GM12801 (cell line): ENCODE data around the gene CEP112.

Experiments used
- TF ChIP-seq, protein P1 (sequence below): IDR thresholded peaks from one replicate; pipeline ENCODE4 v1.5.1; 2011; ENCODE audit warnings: control low read depth; ENCODE audit not compliant: insufficient read length; ENCODE audit errors: extremely low read depth

The CEP112 gene

DNA sequence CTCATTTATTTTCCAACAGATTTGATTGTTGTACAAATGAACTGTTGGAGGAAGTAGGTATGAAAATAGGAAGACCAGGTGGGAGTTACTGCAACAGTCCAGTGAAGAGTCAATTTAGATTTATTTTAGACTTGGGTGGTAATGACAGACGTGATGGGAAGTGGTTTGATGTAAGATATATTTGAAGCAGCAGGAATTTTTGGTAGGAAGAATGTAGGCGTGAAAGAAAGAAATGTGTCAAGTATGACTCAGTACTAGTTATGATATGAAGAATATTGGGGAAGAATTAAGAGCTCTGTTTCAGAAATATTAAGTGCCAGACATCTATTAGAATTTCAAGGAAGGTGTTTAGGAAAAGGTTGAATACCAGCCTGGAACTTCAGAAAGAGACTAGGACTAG, 382.6 kb downstream of the CEP112 start:
- TF ChIP-seq, protein P1, sequence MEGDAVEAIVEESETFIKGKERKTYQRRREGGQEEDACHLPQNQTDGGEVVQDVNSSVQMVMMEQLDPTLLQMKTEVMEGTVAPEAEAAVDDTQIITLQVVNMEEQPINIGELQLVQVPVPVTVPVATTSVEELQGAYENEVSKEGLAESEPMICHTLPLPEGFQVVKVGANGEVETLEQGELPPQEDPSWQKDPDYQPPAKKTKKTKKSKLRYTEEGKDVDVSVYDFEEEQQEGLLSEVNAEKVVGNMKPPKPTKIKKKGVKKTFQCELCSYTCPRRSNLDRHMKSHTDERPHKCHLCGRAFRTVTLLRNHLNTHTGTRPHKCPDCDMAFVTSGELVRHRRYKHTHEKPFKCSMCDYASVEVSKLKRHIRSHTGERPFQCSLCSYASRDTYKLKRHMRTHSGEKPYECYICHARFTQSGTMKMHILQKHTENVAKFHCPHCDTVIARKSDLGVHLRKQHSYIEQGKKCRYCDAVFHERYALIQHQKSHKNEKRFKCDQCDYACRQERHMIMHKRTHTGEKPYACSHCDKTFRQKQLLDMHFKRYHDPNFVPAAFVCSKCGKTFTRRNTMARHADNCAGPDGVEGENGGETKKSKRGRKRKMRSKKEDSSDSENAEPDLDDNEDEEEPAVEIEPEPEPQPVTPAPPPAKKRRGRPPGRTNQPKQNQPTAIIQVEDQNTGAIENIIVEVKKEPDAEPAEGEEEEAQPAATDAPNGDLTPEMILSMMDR: no peak

DNA sequence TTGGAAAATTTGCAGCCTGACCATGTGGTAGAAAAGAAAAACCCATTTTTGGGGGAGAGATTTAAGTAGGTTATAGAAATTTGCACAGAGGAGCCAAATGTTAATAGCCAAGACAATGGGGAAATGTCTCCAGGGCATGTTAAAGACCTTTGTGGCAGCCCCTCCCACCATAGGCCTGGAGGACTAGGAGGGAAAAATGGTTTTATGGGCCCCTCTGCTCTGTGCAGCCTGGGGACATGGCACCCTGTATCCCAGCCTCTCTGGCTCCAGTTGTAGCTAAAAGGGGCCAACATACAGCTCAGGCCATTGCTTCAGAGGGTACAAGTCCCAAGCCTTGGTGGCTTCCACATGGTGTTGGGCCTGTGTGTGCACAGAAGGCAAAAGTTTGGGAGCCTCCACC, 384.6 kb downstream of the CEP112 start:
- TF ChIP-seq, protein P1: no peak

DNA sequence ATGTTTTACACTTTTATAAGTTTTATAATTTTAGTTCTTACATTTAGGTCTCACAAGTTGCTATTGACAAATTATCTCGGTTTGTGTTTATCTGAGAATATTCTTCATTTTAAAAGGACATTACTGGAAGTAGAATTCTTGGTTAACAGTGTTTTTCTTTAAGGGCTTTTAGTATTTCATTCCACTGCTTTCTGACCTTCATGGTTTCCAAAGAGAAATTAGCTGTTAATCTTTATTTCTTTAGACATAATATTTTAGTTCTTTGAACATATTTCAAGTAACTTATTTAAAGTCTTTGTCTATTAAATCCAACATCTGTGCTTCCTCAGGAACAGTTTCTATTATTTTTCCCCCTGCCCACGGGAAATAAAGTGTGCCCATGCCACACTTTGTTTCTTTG, 390.4 kb downstream of the CEP112 start:
- TF ChIP-seq, protein P1: no peak

DNA sequence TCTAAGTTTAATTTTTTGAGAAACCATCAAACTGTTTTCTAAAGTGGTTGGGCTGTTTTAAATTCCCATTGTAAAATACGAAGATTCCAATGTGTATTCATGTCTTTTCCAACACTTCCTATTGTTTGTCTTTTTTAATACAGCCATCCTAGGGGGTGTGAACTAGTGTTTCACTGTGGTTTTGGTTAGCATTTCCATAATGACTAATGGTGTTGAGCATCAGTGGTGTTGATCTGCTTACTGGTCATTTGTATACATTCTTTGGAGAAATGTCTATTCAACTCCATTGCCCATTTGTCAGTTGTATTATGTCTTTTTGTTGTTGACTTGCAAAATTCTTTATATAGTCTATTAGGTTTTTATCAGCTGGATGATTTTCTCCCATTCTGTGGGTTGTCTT, 391.3 kb downstream of the CEP112 start:
- TF ChIP-seq, protein P1: no peak

DNA sequence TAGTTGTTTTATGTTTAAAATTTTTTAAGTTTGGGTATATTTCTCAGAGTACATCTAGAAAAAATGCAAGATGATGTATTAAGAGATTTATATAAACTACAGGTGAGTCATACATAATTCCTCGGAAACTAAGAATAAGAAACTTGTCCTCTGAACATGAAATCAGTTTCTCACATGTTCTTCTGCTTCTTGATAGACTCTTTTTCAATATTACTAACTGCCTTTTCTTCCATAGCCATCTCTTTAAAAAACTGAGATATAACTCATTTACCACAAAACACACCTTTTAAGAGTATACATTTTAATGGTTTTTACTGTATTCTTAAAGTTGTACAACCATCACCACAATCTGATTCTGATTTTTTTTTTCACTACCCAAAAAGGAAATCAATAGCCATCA, 392.1 kb downstream of the CEP112 start:
- TF ChIP-seq, protein P1: no peak

DNA sequence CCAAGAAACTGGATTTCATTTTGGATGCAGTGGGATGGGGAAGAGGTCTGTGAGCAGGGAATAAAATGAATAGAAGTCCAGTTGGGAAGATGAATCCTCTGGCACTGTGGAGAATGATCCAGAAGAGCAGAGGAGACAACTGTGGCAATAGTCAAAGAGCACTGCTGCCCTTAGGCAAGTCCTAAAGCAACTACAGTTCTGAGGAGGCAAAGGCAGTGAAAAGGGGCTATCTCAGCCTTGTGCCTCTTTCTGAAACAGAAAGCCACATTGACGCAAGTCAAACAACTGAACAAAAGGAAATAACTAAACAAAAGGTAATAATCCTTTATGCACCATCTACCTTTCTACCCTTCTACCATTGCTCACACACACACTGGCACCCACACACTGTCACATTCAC, 392.5 kb downstream of the CEP112 start:
- TF ChIP-seq, protein P1: no peak

DNA sequence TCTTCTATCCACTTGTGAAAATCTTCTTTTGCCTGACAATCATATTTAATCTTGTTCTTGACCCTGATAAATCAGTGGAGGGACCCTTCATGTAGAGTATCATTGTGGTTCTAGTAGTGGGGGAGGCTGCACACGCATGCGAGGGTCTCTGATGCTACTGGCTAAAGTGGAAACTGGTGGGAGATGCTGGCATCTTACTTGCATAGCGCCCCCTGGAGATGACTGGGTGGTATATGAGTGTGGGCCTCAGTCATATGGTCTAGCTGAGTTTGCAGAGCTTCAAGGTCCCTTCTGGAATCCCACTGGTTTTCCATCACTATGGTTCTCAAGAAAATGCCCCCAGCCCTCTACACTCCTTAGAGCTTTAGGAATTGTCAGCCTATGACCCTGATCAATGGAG, 394.1 kb downstream of the CEP112 start:
- TF ChIP-seq, protein P1: no peak

DNA sequence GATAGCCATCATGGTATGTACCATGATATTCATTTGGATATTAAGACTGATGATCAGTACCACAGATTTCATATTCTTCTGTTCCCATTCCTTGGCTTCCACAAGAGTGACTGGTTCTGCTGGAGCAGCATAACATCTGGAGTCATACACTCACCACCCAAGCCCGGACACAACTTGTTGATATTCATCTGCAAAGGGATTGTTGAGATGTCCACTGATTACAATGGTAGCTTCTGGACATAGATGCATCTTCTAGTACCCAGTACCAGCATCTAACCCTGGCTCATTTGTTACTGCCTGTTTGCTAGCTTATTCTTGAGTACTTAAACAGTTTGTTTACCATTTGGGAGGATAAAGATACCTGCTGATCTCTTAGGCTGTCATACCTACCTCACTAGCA, 394.8 kb downstream of the CEP112 start:
- TF ChIP-seq, protein P1: no peak
